ENCODE measurements around the gene AOAH.

The AOAH gene

DNA sequence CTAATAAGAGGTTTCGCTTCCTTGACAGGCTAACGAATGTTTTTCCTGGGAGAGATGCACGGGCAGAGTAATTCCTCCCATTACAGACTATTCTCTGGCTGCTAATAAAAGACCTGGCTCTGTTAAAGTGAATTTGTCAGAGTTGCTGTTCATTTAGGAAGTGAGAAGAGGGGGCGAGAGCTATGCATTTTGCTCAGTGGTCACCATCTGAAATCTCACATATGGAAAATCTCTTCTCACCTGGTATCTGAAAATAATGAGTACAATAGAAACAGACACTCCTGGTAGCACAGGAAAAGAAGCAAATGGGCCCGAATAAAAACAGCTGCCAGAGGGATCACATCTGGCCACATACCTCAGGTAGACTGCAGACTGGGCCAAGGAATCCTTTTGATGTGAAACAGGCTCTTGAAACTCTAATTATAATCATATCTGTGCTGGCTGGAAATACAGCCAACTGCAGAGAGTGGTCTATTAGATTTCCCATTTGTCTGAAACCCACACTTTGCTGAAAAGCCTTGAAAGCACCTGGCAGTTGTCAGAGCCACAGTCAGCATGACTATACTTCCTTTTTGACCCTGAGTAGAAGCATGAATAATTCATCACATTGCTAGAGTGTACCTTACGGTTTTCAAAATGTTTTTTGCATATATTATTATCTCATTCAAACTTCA, 33.6 kb downstream of the AOAH start:
- no peak for DNase-seq

DNA sequence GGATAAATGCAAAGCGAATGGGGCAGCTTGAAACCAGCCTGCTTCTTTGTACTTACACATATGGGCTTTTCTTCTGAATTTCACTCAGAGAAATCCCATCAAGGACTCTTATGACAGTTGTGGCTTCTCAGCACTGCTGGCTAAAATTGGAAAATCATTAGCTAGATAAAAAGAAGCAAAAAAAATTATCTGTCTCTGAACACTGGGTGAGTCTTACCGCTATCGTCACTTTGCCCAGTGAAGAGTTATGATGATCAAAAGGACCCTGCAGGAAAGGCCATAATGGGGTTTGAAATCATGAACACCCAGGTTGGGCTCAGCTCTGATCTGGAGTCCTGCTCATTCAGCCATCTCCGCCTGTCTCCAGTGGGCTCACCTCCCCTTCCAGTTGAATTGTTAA, 34.3 kb downstream of the AOAH start:
- no peak for DNase-seq

DNA sequence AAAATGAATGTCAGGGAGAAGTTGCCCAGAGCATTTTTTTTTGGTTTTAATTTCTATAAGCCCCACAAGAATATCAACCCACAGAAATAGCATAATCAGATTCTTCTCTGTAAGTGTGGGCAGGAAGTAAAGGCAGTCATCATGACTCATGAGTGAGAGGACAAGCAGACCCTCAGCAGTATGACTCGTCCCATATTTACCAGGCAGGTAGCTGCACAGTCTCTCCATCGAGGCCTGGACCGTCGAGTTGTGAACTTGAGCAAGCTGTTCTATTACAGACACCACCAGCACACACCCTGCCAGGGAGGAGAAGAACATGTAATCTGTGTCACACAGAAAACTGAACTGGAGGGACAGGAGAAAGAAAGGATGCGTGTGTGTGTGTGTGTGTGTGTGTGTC, 37.8 kb downstream of the AOAH start:
- no peak for DNase-seq

DNA sequence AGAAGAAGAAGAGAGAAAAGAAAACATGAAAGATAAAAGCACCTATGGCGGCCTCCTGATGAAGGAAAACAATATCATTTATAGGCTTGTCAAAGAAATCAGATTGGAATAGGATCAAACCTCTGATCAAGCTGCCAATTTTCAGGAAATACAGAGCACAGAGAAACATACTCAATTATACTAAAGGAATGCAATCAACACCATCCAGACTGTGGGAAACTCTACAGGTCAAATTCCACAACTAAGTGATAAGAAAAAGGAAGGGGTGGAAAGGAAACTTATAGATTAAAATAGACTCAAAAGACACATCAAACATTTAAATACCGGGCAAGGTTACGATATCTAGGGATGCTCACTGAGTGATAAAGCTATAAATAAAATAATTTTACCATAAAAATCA, 39.3 kb downstream of the AOAH start:
- DNase-seq = no peak

DNA sequence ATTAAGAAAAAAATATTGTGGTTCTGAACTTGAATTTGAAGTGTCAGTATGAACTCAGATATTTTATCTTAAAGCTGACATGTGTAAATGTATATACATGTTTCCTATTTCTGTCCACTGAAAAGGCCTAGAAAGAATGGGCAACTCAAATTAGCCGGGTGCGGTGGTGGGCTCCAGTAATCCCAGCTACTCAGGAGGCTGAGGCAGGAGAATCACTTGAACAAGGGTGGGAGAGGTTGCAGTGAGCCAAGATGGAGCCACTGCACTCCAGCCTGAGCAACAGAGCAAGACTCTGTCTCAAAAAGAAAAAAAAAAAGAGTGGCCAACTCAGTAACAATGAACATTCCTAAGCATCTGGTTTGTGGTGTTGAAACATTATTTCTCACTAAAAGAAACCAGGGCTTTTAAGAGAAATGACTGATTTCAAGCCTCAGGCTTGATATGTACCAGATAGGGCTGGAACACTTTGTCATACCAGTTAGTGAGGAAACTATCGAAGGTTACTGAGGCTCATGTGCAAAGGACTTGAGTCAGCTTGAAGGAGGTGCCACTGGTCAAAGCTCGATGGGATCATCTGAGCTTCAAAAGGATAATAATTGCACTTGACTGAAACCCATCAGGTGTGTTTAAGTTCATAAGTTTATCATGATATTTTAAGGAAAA, 40.5 kb downstream of the AOAH start:
- no peak for DNase-seq

DNA sequence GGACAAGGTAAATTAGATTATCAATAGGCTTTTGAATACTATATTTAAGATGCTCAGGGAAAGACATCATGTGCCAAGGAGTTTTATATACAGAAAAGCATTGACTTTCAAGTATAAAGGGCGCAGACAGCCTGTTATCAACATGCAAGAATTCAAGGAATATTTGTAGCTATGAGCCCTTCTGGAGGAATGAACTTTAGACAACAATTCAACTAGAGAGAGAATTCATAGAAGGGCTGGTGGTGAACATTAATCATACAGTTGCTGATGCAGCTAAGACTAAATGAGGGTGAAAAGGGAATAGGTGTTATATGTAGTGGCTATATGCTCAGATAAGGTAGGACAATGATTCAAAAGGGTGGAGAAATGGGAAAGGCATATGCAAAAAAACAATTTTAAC, 41.2 kb downstream of the AOAH start:
- no peak for DNase-seq

DNA sequence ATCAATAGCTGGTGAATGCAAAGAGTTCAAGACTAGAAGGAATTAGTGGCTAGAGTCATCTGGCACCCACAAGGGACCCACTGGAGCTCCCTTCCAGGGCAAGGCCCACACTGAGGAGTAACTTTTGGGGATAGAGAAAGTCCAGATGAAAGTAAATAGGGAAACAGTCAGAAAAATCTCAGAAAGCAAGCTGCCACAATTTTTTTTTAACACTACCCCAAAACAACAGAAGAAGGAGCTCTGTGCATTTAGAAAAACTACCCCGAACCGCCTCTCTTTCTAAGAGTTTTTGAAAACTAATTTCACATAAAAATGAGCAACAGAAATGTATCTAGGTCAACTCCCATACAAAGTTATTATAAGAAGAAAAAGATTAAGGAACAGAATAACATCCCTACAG, 42.2 kb downstream of the AOAH start:
- no peak for DNase-seq

DNA sequence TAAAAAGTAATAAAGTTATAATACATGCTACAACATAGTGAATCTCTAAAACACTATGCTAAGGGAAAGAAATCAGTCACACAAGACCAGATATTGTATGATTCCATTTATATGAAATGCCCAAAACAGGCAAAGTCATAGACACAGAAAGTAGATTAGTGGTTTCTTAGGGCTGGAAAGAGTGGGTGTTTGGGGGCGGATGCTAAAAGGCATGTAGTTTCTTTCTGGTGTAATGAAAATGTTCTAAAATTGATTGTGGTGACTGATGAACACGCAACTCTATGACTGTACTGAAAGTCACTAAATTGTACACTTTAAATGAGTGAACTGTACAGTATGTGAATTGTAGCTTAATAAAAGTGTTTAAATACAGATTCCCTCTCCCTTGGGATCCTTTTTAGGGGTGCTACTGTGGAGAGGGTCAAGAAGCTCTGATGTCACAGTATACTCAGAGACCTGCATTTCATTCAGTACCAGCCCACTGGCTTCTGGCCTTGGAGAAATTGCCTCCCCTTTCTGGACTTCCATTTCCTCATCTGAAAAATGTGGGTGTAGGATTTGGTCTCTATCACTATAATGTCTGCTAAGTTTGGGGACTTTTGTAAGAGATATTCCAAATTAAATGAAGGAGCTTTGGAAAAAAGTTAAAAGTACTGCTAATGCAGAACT, 46.4 kb downstream of the AOAH start:
- DNase-seq = no peak

DNA sequence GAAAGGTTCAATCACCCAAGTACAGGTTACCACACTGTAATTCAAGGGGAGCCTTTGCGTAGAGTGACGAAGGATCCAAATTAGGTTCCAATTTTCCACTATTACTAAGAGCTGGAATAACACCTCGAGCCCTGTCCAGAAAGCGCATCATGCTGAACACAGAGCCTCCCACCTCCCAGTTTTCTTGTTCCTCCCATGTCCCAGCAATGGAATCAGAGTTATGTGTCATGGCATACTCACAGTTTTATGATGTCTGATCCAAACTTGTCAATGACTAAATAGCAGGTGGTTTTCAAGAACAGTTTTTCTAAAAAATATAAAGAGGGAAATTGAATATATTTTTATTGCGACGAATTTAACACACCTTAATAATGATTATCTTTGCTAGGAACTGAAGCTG, 50.6 kb downstream of the AOAH start:
- no peak for DNase-seq

DNA sequence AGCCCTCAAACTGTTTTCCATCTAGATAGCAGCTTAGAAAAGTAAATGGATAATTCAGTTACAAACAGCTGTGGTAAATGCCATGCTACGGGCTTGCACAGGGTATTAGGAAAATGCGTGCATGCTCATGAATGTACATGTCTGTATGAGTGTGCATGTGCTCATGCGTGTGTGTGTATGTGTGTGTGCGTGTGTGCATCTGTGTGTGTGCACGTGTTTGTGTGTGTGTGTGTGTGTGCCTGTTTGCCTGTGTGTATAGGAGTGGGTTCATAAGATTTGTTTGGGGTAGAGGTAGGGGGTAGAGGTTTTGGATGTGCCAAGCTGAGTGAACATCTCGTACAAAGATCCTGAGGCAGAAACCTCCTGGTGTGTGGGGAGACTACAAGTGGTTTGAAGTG, 52.9 kb downstream of the AOAH start:
- DNase-seq = no peak

DNA sequence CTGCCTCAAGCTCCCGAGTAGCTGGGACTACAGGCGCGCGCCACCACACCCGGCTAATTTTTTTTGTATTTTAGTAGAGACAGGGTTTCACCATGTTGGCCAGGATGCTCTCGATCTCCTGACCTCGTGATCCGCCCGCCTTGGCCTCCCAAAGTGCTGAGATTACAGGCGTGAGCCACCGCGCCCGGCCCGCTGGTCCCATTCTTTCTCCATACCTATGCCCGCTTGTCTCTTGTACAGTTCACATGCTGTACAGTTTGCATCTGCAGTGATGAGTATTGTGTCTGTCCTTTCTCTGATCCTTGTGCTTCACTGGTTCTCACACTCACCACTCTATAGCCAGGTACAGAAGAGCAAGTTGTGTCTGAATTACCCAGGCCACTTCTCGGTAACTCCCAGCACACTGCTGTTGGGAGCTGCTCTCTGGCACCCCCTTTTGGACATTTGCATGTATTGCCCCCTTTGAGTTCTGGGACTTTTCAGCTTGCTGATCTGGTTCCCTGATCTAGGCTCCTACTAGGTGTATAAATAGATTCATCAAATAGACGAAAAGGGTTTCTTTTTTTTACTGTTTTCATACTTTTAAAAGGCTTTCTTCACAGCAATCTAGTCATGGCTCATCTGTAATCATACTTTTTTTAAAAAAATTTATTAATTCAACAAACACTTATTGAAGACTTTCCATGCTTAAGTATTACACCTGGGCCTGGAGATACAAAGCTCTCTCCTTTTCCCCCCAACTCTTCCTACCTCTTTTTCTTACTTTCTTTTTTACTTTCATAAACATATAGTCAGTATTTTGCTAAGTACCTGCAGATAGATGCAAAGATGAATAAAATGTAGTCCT, 53.5 kb downstream of the AOAH start:
- DNase-seq = peak; percentile 74

DNA sequence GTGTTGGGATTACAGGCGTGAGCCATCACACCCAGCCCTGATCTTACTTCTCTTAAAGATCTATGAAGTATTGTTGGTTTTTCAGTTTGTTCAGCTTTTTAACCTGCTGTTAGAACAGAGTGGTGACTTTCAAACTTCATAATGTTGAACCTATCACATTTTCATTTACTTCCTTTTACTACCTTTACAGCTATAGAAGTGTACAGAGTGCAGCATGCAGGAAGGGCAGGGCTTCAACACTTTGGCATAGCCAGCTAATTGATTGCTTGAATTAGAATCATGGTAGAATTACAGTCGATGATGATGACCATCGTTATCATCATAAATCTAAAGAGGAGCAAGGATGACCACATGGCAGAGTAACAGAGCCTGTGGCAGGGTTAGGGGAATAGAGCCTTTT, 55.5 kb downstream of the AOAH start:
- no peak for DNase-seq

DNA sequence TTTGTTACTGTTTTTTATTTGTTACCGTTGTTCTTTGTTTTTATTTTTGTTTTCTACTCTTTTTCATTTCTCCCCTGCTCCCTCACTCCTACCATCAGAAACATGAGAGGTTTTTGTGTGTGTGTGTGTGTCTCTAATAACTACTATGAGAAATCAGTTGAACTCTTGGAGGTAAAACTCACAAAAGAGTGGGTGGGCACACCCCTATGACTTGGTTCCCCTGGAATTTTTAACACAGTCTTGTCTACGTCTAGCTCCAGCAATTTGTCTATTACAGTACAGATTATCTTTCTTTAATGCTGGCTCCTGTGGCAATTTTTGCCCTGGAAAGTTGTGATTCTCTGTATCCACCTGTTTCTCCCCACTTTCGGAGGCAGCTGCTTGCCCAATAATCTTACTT, 56.2 kb downstream of the AOAH start:
- no peak for DNase-seq

DNA sequence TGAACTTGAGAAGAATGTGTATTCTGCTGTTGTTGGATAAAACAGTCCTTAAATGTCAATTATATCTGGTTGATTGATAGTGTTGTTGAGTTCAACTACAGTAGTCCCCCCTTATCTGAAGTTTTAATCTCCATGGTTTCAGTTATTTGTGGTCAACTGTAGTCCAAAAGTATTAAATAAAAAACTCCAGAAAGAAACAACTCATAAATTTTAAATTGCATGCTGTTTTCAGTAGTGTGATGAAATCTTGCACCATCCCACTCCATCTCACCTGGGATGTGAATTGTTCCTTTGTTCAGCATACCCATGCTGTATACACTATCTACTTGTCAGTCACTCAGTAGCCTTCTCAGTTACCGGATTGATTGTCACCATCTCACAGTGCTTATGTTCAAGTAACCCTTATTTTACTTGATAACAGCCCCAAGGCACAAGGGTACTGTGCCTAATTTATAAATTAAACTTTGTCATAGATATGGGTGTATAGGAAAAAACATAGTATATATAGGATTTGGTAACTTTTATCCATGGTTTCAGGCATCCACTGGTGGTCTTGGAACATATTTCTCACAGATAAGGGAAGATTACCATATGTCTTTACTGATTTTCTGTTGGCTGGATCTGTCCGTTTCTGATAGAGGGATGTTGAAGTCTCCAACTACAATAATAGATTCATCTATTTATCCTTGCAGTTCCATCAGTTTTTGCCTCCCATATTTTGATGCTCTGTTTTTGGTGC, 57.1 kb downstream of the AOAH start:
- no peak for DNase-seq

DNA sequence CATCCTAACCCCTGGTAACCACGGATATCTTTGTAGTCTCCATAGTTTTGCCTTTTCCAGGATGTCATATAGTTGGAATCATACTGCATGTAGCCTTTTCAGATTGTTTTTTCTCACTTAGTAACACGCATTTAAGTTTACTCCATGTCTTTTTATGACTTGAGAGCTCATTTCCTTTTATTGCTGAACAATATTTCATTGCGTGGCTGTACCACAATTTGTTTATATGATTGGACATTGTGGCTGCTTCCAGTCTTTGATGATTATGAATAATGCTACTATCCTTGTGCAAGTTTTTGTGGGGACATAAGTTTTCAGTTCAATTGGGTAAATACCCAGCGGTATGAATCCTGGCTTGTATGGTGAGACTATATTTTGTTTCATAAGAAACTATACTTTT, 60.8 kb downstream of the AOAH start:
- DNase-seq = no peak

DNA sequence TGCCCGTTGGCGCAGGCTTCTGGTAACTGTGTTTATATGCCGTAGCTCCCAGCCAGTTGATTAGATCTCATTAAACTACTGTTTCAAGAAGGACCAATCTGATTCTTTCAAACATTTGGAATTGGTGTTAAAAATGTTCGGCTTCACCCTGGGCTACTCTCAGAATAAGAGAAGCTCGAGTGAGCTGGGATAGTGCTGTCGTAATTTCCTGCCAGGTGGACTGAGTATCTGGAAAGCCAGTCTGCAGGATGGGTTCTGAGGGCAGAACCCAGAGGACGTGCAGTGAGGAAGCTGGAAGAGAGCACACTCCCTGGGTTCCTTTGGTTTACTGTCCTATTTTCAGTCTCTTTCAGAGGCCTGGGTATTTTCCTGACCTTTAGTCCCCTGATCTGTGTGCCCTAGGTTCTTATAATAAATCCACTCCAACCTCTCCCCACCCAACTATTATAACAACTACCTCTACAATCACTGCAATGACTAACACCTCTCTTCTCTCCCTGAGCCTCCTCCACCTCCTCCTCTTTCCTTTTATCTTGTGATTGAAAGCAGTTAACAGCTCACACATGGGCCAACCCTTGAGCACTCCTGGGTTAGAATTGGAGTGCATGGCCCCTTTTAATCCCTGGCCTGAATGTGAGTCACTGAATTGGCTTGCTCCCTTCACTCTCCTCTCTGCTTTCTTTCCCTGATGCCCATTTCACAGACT, 63.0 kb downstream of the AOAH start:
- no peak for DNase-seq

DNA sequence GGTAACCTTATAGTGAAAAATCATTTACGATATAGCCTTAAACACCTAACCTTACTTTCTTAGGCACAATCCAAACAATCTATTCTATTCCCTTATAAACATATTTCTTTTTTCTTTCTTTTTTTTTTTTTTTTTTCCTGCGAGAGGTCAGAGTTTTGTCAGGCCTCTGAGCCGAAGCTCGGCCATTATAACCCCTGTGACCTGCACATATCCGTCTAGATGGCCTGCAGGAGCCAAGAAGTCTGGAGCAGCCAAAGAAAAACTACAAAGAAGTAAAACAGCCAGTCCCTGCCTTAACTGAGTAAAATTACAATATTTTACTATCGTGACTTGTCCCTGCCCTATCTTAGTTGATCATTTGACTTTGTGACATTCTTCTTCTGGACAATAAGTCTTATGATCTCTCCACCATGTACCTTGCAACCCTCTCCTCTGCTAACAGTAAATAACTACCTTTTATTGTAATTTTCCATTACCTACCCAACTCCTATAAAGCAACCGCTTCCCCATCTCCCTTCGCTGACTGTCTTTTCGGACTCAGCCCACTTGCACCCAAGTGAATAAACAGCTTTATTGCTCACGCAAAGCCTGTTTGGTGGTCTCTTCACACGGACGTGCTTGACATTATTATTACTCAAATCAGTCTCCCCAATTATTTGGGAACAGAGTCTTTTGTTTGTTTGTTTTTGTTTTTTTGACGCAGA, 64.5 kb downstream of the AOAH start:
- DNase-seq = no peak

DNA sequence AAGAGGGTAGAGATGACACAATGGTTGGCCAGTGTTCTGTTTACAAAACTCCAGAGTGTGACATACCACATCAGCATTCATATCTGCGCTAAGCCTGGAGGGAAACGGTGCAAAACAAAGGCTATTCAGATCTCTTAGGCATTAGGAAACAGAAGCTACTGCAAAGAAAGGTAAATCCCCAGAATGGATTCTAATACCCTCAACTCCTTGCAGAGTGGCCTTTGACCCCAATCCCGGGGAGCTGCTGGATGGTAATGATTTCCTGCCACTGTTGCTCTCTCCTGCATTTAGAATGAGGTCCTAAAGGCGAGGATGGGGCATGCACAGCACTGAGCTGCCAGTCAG, 65.2 kb downstream of the AOAH start:
- DNase-seq = no peak

DNA sequence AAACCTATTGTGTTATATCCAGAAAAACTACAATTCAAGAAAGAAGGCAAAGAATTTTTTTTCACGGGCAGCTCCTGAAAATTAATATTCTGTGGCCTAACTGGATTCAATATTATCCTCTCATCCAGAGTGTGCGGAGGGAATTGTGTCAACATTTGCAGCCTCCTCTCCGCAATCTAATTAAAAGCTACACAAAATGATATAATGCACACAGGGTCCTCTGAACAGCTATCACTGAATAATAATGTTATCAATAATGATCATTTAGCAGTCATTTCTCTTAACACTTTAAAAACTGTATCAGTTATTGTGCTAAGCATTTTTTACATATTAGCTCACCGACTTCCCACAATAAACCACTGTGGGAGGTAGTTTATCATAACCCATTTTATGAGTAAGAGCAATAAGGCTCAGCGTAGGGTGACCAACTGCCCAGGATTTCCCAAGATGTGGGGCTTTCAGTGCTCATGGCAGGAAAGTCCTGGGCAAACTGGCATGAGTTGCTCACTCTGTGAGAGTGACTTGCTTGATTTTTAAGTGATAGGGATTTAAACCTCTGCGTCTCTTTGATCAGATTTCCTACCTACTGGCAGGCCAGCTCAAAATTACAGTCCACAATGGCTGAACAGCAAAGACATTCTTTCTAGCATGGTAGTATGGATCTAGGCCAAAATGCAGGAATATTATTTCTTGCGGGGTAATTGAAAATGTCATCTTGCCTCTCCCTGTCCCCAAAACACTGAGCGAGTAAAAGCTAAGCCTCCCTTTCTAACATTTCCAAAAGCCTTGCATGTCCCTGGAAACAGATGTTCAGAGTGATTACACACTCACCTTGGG, 65.7 kb downstream of the AOAH start:
- DNase-seq = no peak

DNA sequence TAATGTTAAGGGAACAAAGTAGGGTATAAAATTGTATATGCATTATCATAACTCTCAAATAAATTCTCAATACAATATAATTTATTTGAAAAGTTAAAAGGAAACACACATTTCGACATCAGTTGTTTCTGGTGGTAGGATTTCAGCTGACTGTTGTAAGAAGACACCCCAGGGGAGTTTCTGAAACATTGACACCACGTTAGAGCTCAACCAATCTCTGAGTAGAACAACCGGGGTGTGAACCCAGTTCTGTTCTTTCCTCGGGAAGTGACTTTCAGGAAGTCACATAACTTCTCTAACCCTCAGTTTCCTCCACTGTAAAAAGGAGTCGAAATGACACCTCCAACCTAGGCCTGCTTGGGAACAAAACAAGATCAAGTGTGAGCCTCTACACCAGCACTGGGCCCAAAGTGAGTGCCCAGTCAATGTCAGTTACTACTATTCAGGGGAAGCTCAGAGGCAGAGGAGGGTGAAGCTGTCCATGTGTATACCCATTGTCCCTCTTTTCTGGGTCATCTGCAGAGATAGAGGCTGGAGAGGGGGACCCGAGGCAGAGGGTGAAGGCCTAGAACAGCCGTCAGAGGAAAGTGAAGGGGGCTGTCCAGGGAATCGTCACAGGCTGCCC, 67.1 kb downstream of the AOAH start:
- no peak for DNase-seq

Measured in NCI-H1092 treated with DMSO at 0.1 percent for 48 hours (cell line).